Mesendoderm (in vitro differentiated cells): ENCODE data around the gene MAD1L1.

ENCODE experiments used
- DNase-seq: peaks from one replicate; pipeline ENCODE4 v3.0.0; 2013
- H2AK5ac ChIP-seq: 2 replicates; pipeline ENCODE4 v1.6.1; 2013; ENCODE audit warnings: low read length, inconsistent platforms
- H2BK120ac ChIP-seq: 2 replicates; pipeline ENCODE4 v1.6.1; 2013; ENCODE audit warnings: low read depth, mild to moderate bottlenecking, low read length, moderate library complexity, mixed read lengths
- H2BK15ac ChIP-seq: replicated peaks from 2 replicates; pipeline ENCODE4 v1.6.1; 2013; ENCODE audit warnings: low read depth, mild to moderate bottlenecking, moderate library complexity
- H2BK5ac ChIP-seq: 2 replicates; pipeline ENCODE4 v1.6.1; 2013; ENCODE audit warnings: low read length, inconsistent platforms
- H3K18ac ChIP-seq: 2 replicates; pipeline ENCODE4 v1.6.1; 2013; ENCODE audit warnings: mild to moderate bottlenecking, low read length, mixed read lengths
- H3K23ac ChIP-seq: one replicate; pipeline ENCODE4 v1.6.1; 2013; ENCODE audit warnings: low read length
- H3K27ac ChIP-seq: 2 replicates; pipeline ENCODE4 v1.5.1; 2013; ENCODE audit warnings: low read depth, mild to moderate bottlenecking, inconsistent platforms, low read length, moderate library complexity
- H3K27me3 ChIP-seq: 2 replicates; pipeline ENCODE4 v1.6.1; 2013; ENCODE audit warnings: low read length, control low read depth, mild to moderate bottlenecking, inconsistent platforms; ENCODE audit not compliant: insufficient read depth, poor library complexity
- H3K36me3 ChIP-seq: 2 replicates; pipeline ENCODE4 v1.6.1; 2013; ENCODE audit warnings: low read length, inconsistent platforms; ENCODE audit not compliant: control insufficient read depth, insufficient read depth
- H3K4ac ChIP-seq: one replicate; pipeline ENCODE4 v1.6.1; 2013; ENCODE audit warnings: low read depth, mild to moderate bottlenecking, low read length, moderate library complexity
- H3K4me1 ChIP-seq: 2 replicates; pipeline ENCODE4 v1.6.1; 2013; ENCODE audit warnings: low read depth, low read length, inconsistent platforms; ENCODE audit not compliant: control insufficient read depth
- H3K4me2 ChIP-seq: 2 replicates; pipeline ENCODE4 v1.6.1; 2013; ENCODE audit warnings: low read length
- H3K4me3 ChIP-seq: 2 replicates; pipeline ENCODE4 v1.5.1; 2013; ENCODE audit warnings: mild to moderate bottlenecking, low read length
- H3K56ac ChIP-seq: one replicate; pipeline ENCODE4 v1.6.1; 2013; ENCODE audit warnings: low read length
- H3K79me1 ChIP-seq: 2 replicates; pipeline ENCODE4 v1.6.1; 2013; ENCODE audit warnings: low read length, inconsistent platforms
- H3K79me2 ChIP-seq: 2 replicates; pipeline ENCODE4 v1.6.1; 2013; ENCODE audit warnings: mild to moderate bottlenecking, low read length; ENCODE audit not compliant: control insufficient read depth, insufficient read depth
- H3K9ac ChIP-seq: 2 replicates; pipeline ENCODE4 v1.6.1; 2013; ENCODE audit warnings: low read length, inconsistent platforms
- H4K5ac ChIP-seq: one replicate; pipeline ENCODE4 v1.6.1; 2013; ENCODE audit warnings: low read length
- H4K8ac ChIP-seq: one replicate; pipeline ENCODE4 v1.6.1; 2013; ENCODE audit warnings: low read depth, mild to moderate bottlenecking, control low read depth, low read length, moderate library complexity
- WGBS: extraction: QIAGEN DNeasy Blood & Tissue Kit; methylation state at CpG from one replicate; pipeline ENCODE4 v1.1.7; 2013; ENCODE audit warnings: low lambda C conversion rate, missing lambda C conversion rate; ENCODE audit not compliant: insufficient coverage; ENCODE audit errors: extremely low coverage; 5-methylcytosine and 5-hydroxymethylcytosine counted together

Gene MAD1L1

DNA sequence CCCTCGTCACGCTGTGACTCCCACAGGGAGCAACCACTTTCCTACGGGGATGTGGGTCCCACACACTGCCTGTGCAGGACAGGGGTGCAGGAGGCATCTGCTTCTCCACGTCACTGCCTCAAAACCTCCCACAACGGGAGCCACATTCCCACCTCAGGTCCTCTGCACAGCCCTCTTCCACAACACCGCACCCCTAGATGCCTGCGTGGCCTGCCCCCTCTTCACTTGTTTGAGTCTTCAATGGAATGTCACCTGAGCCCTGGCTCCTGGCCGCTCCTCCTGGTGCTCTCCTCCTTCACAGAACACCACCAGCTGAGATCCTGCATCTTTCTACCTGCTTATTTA is 73.6 kb downstream of the MAD1L1 start:
- Histone ChIP-seq H3K23ac (no peak overlapping the region), H4K5ac (no peak overlapping the region), H3K9ac (no peak overlapping the region), H3K4me3 (no peak overlapping the region), H2BK120ac (no peak overlapping the region), H3K79me2 (no peaks in the 10 kb centered on the region), H3K56ac (no peak overlapping the region), H3K27me3 (no peaks in the 10 kb centered on the region), H3K27ac (no peak overlapping the region), H3K4me2 (no peak overlapping the region), H2BK5ac (no peak overlapping the region), H4K8ac (no peak overlapping the region), H2BK15ac (no peak overlapping the region), H3K36me3 (no peaks in the 10 kb centered on the region), H3K4ac (no peak overlapping the region), H3K4me1 (no peaks in the 10 kb centered on the region), H3K18ac (no peak overlapping the region), H2AK5ac (no peak overlapping the region), H3K79me1 (peaks cover 1% of the 10 kb centered on the region)
- no CpG with 5 or more reads among the region's 8 CpGs for WGBS
- peak; percentile 50 for DNase-seq

DNA sequence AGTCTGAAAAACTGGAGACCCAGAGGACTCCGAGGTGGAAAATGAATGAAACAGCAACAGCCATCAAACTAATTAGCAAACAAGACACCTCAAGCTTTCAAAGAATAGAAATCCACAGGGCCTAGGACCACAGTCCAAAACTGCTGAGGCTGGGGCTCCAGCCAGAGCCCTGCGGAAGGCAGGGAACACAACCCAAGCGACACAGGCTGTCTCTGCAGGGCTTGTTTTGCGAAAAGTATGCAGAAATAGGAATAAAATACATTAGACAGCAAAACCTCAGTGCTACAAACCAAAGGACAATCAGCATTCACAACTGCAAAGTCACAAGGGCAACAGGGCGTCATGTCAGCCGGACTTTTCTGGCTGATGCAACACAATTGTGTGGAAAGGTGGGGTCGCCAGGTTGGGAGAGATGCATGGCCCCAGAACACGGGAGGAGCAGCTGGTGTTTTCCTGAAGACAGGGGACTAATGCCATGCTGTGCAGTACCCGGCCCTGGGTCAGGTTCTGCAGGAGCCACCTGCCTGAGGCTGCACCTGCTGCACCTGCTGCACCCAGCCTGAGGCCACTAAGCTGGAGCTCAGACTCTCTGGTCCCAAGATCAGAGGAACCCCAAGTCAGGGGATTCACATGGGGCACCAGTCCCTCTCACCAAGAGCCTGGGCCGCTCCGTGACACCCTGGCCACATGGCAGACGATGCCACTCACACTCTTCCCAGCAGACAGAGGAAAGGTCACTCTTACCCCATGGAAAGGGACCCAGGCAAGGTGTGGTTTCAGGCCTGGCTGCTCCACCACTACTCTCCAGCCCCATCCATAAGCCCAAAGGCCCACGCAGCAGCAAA is 74.2 kb downstream of the MAD1L1 start:
- no peak for DNase-seq
- Histone ChIP-seq H3K27me3 (no peaks in the 10 kb centered on the region), H3K79me1 (peaks cover 1% of the 10 kb centered on the region), H3K18ac (no peak overlapping the region), H2BK5ac (no peak overlapping the region), H3K9ac (no peak overlapping the region), H3K56ac (no peak overlapping the region), H3K4ac (no peak overlapping the region), H2BK15ac (no peak overlapping the region), H2AK5ac (no peak overlapping the region), H4K5ac (no peak overlapping the region), H3K23ac (no peak overlapping the region), H3K4me1 (no peaks in the 10 kb centered on the region), H2BK120ac (no peak overlapping the region), H4K8ac (no peak overlapping the region), H3K4me2 (no peak overlapping the region), H3K36me3 (no peaks in the 10 kb centered on the region), H3K79me2 (no peaks in the 10 kb centered on the region), H3K27ac (no peak overlapping the region), H3K4me3 (no peak overlapping the region)
- no CpG with 5 or more reads among the region's 13 CpGs for WGBS

DNA sequence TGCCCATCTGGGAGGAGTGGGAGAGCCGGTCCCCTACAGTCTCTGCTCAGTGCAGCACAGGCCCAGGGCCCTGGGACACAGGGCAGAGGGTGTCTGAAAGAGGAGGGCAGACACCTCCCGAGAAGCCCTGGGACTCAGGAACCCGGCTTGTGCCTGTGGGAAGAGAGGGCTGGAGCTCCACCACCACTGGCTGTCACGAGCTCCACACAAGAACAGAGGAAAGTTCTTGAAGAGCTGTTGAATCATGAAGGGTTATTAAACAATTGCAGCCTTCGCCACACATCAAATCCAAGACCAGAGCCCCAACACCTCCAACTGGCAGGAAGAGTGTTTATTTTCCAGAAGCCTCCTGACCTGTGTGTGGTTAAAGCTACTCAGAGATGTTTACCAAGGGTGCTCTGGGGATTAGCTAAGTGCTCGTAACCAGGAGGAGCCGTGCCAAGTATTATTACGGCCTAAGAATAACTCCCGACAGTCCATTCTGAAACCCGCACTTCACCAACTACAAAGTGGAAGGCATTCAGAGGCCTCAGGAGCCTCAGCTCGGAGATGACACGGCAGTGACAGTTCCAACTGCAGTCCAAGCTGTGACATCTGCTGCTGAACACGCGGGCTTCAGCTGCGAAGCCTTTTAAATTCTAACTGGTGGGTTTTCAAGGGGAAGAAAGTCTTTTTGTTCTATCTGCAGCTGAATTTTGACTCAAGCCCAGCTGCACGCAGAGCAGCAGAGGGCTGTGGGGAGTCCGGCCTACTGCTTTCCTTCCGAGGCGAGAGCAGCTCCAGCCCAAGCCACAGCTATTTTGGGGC is 75.1 kb downstream of the MAD1L1 start:
- H2BK5ac ChIP-seq: no peak overlapping the region
- no peak overlapping the region for H3K23ac ChIP-seq
- DNase-seq: no peak
- H4K8ac ChIP-seq: no peak overlapping the region
- no peak overlapping the region for H3K4me2 ChIP-seq
- H2BK15ac ChIP-seq: no peak overlapping the region
- H3K9ac ChIP-seq: no peak overlapping the region
- no peaks in the 10 kb centered on the region for H3K27me3 ChIP-seq
- no peak overlapping the region for H3K18ac ChIP-seq
- H3K27ac ChIP-seq: no peak overlapping the region
- H4K5ac ChIP-seq: no peak overlapping the region
- no peak overlapping the region for H2BK120ac ChIP-seq
- no peak overlapping the region for H2AK5ac ChIP-seq
- peaks cover 1% of the 10 kb centered on the region for H3K79me1 ChIP-seq
- H3K79me2 ChIP-seq: no peaks in the 10 kb centered on the region
- no CpG with 5 or more reads among the region's 19 CpGs for WGBS
- no peak overlapping the region for H3K4ac ChIP-seq
- no peak overlapping the region for H3K4me3 ChIP-seq
- H3K4me1 ChIP-seq: no peaks in the 10 kb centered on the region
- H3K36me3 ChIP-seq: no peaks in the 10 kb centered on the region
- no peak overlapping the region for H3K56ac ChIP-seq

DNA sequence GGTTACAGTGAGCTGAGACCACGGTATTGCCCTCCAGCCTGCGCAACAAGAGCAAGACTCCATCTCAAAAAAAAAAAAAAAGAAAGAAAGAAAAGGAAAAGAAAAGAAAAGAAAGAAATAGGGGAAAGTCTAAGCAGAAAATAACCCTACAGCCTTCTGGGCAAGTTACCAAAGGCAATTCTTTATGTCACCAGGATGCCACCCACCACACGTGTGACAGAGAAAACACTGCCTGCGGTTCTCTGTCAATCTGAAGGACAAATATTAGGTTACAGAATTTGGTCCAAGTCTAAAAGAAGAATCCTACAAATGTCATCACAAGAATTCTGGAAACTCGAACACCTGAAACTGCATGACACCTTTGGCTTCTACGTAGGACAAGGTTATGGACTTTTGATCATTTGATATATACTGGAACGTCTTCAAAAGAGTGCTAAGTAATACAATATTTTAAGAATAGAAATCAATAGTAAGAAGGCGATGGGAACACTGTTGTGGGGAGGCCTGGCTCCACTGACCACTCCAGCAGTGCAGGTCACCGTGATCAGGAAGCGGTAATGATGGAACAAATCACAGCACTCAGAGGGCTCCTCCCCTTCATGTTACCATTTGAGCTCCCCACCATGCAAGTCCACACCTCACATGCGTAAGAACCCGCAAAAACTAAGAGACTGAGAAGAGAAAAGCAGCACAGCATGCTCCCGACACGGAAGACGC is 75.8 kb downstream of the MAD1L1 start:
- Histone ChIP-seq H2BK120ac (no peak overlapping the region), H2AK5ac (no peak overlapping the region), H4K8ac (no peak overlapping the region), H3K36me3 (no peaks in the 10 kb centered on the region), H3K4me2 (no peak overlapping the region), H4K5ac (no peak overlapping the region), H3K9ac (no peak overlapping the region), H3K4me3 (no peak overlapping the region), H3K56ac (no peak overlapping the region), H3K23ac (no peak overlapping the region), H3K18ac (no peak overlapping the region), H3K79me2 (no peaks in the 10 kb centered on the region), H2BK5ac (no peak overlapping the region), H2BK15ac (no peak overlapping the region), H3K4me1 (no peaks in the 10 kb centered on the region), H3K27me3 (no peaks in the 10 kb centered on the region), H3K27ac (no peak overlapping the region), H3K79me1 (peaks cover 5% of the 10 kb centered on the region), H3K4ac (no peak overlapping the region)
- WGBS: no CpG with 5 or more reads among the region's 15 CpGs
- DNase-seq: no peak

DNA sequence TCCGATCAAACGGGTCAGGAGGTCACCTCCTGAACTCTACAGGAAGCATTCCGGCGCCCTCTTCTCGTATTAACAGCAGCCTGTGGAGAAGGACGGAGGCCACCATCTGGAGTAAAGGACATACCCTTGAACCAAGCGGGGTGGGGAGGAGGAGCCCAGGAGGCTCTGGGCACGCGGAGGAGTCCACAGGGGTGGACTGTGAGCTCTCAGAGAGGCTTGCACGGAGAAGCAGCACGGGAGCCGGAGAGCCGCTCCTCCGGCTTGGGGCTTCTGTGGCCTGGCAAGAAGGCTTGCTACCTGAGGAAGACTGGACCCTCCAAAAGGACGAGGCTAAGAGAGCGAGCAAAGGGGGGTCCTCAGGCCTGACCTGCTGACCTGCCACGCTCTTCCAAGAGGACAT is 77.9 kb downstream of the MAD1L1 start:
- H3K9ac ChIP-seq: no peak overlapping the region
- H2BK5ac ChIP-seq: no peak overlapping the region
- H3K4ac ChIP-seq: no peak overlapping the region
- H3K36me3 ChIP-seq: no peaks in the 10 kb centered on the region
- no peak overlapping the region for H3K4me2 ChIP-seq
- H3K4me3 ChIP-seq: no peak overlapping the region
- H3K23ac ChIP-seq: no peak overlapping the region
- H4K5ac ChIP-seq: no peak overlapping the region
- H3K4me1 ChIP-seq: no peaks in the 10 kb centered on the region
- no peak for DNase-seq
- no CpG with 5 or more reads among the region's 17 CpGs for WGBS
- no peak overlapping the region for H3K18ac ChIP-seq
- no peak overlapping the region for H2AK5ac ChIP-seq
- H4K8ac ChIP-seq: no peak overlapping the region
- no peaks in the 10 kb centered on the region for H3K79me2 ChIP-seq
- no peak overlapping the region for H3K27ac ChIP-seq
- H3K56ac ChIP-seq: no peak overlapping the region
- no peak overlapping the region for H2BK15ac ChIP-seq
- H2BK120ac ChIP-seq: no peak overlapping the region
- no peaks in the 10 kb centered on the region for H3K27me3 ChIP-seq
- peaks cover 12% of the 10 kb centered on the region for H3K79me1 ChIP-seq
